NK-92 (cell line): ENCODE data around the gene RAB8A.
"Not testable (repeated sequence)": the region's sequence is repeated elsewhere in the genome, so short reads cannot be mapped to it uniquely, and the experiment has no call there.

Experiments used
- DNase-seq: peaks from one replicate; lab custom pipeline; 2025; ENCODE audit not compliant: unreplicated experiment; lab: John Stamatoyannopoulos, UW

The RAB8A gene

DNA sequence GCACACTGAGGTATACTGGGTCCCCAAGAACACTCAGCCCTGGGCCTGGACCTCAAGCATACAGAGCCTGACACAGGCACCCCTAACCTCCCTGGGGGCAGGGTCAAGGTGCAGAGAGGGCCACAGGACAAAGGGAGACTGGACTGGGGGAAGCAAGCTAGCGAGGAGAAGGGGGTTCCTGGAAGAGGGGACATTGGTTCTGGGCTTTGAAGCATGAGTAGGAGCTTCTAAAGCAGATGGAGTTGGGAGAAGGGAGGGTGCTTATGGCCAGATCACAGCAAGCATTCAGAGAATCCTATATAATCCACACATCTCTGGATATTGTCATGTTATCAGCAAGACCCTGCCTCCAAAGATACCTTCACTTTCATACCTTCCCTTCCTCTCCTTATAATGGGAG lies 58.4 kb downstream of the RAB8A start:
- DNase-seq, result no peak

DNA sequence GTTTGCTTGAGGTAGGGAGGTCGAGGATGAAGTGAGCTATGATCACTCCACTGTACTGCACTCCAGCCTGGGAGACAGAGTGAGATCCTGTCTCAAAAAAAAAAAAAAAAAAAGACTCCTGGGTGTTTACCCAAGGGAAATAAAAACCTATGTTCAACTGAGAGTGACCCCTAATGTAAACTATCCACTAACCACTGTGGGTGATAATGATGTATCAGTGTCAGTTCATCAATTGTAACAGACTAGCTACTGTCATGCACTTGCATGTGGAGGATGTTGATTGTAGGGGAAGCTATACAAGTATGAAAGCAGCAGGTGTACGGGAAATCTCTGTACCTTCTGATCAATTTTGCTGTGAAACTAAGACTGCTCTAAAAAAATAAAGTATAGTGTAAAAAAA lies 64.3 kb downstream of the RAB8A start:
- no peak for DNase-seq

- not testable (repeated sequence) for DNase-seq
Observed at GRCh38 chr19:16178866-16179265, 67.2 kb downstream of the RAB8A start.

DNA sequence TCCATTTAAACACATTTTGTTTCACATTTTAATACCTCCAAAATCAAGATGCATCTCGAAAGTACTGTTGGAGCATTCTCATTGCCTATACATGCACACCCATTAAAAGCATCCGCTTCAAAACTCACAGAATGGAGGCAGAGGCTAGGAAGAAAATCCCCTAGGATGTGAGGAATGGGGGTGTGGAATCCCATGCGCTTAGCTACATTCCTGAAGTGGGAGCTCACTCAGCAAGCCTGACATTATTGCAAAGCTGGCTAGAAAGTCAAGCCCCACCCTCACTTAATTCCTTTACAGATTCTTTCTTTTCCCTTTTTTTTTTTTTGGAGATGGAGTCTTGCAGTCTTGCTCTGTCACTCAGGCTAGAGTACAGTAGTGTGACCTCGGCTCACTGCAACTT lies 68.9 kb downstream of the RAB8A start:
- no peak for DNase-seq
